ENCODE results near the gene ASCC3.

ASCC3 gene

GRCh38 chr6:100468016-100468622 is 413.0 kb downstream of the ASCC3 start:
- Histone ChIP-seq H3K4me2 (ENCODE audit: low read depth, low read length, poor library complexity, severe bottlenecking) (no peak overlapping the region), H4K20me1 (ENCODE audit: insufficient read depth, low read length, poor library complexity, severe bottlenecking) (no peaks in the 10 kb centered on the region), H3K36me3 (ENCODE audit: insufficient read depth, low read length) (no peaks in the 10 kb centered on the region), H3K27me3 (ENCODE audit: insufficient read depth, low read length, poor library complexity, severe bottlenecking) (no peaks in the 10 kb centered on the region), H3K9me2 (replicated peaks; ENCODE audit: low read depth, low read length) (no peaks in the 10 kb centered on the region), H2AFZ (ENCODE audit: low read length) (no peak overlapping the region), H3K9me3 (ENCODE audit: insufficient read depth, low read depth, low read length) (no peaks in the 10 kb centered on the region), H3K4me1 (ENCODE audit: insufficient read depth, low read length, poor library complexity, severe bottlenecking) (no peaks in the 10 kb centered on the region), H3F3A (ENCODE audit: low read depth) (no peaks in the 10 kb centered on the region), H3K9ac (ENCODE audit: low read depth, low read length, poor library complexity, severe bottlenecking) (no peak overlapping the region), H3K4me3 (ENCODE audit: low read length, poor library complexity, severe bottlenecking) (no peak overlapping the region), H3K79me2 (ENCODE audit: insufficient read depth, low read length) (no peaks in the 10 kb centered on the region)
- TF ChIP-seq CTCF (conservative IDR thresholded peaks at IDR 0.05; ENCODE audit: low read length) = no peak
- TF ChIP-seq EZH2phosphoT487 (IDR thresholded peaks at IDR 0.05; ENCODE audit: borderline replicate concordance) = no peak

GRCh38 chr6:100467129-100468015 is 413.8 kb downstream of the ASCC3 start:
- no peak overlapping the region for H3K9ac ChIP-seq (ENCODE audit: low read depth, low read length, poor library complexity, severe bottlenecking)
- H3K9me2 ChIP-seq (replicated peaks; ENCODE audit: low read depth, low read length) = no peaks in the 10 kb centered on the region
- H3K79me2 ChIP-seq (ENCODE audit: insufficient read depth, low read length) = no peaks in the 10 kb centered on the region
- no peaks in the 10 kb centered on the region for H3K36me3 ChIP-seq (ENCODE audit: insufficient read depth, low read length)
- H3K27me3 ChIP-seq (ENCODE audit: insufficient read depth, low read length, poor library complexity, severe bottlenecking) = no peaks in the 10 kb centered on the region
- H3K4me3 ChIP-seq (ENCODE audit: low read length, poor library complexity, severe bottlenecking) = no peak overlapping the region
- TF ChIP-seq CTCF (conservative IDR thresholded peaks at IDR 0.05; ENCODE audit: low read length) (no peak), EZH2phosphoT487 (IDR thresholded peaks at IDR 0.05; ENCODE audit: borderline replicate concordance) (no peak)
- H2AFZ ChIP-seq (ENCODE audit: low read length) = no peak overlapping the region
- H3K4me2 ChIP-seq (ENCODE audit: low read depth, low read length, poor library complexity, severe bottlenecking) = no peak overlapping the region
- H3K9me3 ChIP-seq (ENCODE audit: insufficient read depth, low read depth, low read length) = no peaks in the 10 kb centered on the region
- no peaks in the 10 kb centered on the region for H3F3A ChIP-seq (ENCODE audit: low read depth)
- no peaks in the 10 kb centered on the region for H4K20me1 ChIP-seq (ENCODE audit: insufficient read depth, low read length, poor library complexity, severe bottlenecking)
- no peaks in the 10 kb centered on the region for H3K4me1 ChIP-seq (ENCODE audit: insufficient read depth, low read length, poor library complexity, severe bottlenecking)

DNA sequence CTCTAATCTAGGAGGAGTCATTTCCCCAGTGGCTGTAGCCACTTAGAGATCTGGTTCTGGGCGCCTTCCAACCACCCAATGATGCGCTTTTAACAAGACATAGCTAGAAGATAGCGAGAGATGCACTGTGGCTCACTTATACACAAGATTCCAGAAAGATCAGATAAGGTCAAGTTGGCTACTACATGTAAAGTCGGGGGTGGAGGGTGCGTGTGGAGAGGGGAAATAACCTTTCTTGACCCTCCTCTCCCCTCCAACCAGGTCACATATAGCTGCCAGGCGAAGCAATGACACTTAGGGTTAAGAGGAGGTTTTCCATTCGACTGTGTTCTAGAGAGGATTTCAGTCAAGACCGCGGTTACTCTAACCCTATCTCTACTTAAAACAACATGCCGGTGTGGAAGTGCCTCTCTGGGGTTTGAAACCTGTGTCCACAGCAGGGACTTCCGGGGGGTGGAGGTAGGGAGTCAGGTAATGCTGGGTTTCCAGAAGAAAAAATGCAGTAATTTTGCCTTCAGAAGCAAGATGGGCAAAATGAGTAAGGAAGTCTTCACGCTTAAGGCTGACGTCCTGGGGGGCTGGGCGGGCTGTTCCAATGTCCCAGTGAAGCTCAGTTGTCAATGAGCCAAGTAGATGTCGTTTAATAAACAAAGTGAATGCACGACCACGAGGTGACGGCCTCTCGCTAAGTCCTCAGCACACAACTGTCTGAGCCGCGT is 414.6 kb downstream of the ASCC3 start:
- Histone ChIP-seq H2AFZ (ENCODE audit: low read length) (no peak overlapping the region), H3K9ac (ENCODE audit: low read depth, low read length, poor library complexity, severe bottlenecking) (no peak overlapping the region), H3K36me3 (ENCODE audit: insufficient read depth, low read length) (no peaks in the 10 kb centered on the region), H3K9me3 (ENCODE audit: insufficient read depth, low read depth, low read length) (no peaks in the 10 kb centered on the region), H3K27me3 (ENCODE audit: insufficient read depth, low read length, poor library complexity, severe bottlenecking) (no peaks in the 10 kb centered on the region), H4K20me1 (ENCODE audit: insufficient read depth, low read length, poor library complexity, severe bottlenecking) (no peaks in the 10 kb centered on the region), H3K4me3 (ENCODE audit: low read length, poor library complexity, severe bottlenecking) (no peak overlapping the region), H3F3A (ENCODE audit: low read depth) (no peaks in the 10 kb centered on the region), H3K9me2 (replicated peaks; ENCODE audit: low read depth, low read length) (no peaks in the 10 kb centered on the region), H3K4me2 (ENCODE audit: low read depth, low read length, poor library complexity, severe bottlenecking) (no peak overlapping the region), H3K79me2 (ENCODE audit: insufficient read depth, low read length) (no peaks in the 10 kb centered on the region), H3K4me1 (ENCODE audit: insufficient read depth, low read length, poor library complexity, severe bottlenecking) (no peaks in the 10 kb centered on the region)
- TF ChIP-seq CTCF (conservative IDR thresholded peaks at IDR 0.05; ENCODE audit: low read length) = no peak
- no peak for TF ChIP-seq EZH2phosphoT487 (IDR thresholded peaks at IDR 0.05; ENCODE audit: borderline replicate concordance)

Data from Loucy (cell line).